ENCODE measurements around the gene FAM151A.

The FAM151A gene

GRCh38 chr1:54571326-54571725, 52.0 kb downstream of the FAM151A start:
- no peak for TF ChIP-seq CTCF (IDR thresholded peaks at IDR 0.05)

GRCh38 chr1:54570161-54570560, 53.2 kb downstream of the FAM151A start:
- TF ChIP-seq CTCF (IDR thresholded peaks at IDR 0.05): no peak

GRCh38 chr1:54569339-54569738, 54.0 kb downstream of the FAM151A start:
- TF ChIP-seq CTCF (IDR thresholded peaks at IDR 0.05): no peak

- no peak for TF ChIP-seq CTCF (IDR thresholded peaks at IDR 0.05)
Observed at GRCh38 chr1:54567961-54568360, 55.4 kb downstream of the FAM151A start.

GRCh38 chr1:54566438-54567141, 56.7 kb downstream of the FAM151A start:
- no peak for TF ChIP-seq CTCF (IDR thresholded peaks at IDR 0.05)

- TF ChIP-seq CTCF (IDR thresholded peaks at IDR 0.05): no peak
Observed at GRCh38 chr1:54565113-54565501, 58.2 kb downstream of the FAM151A start.

GRCh38 chr1:54564312-54565112, 58.8 kb downstream of the FAM151A start:
- no peak for TF ChIP-seq CTCF (IDR thresholded peaks at IDR 0.05)

Data from LNCAP (cell line).